ENCODE measurements around the gene IL21R.

IL21R gene

DNA sequence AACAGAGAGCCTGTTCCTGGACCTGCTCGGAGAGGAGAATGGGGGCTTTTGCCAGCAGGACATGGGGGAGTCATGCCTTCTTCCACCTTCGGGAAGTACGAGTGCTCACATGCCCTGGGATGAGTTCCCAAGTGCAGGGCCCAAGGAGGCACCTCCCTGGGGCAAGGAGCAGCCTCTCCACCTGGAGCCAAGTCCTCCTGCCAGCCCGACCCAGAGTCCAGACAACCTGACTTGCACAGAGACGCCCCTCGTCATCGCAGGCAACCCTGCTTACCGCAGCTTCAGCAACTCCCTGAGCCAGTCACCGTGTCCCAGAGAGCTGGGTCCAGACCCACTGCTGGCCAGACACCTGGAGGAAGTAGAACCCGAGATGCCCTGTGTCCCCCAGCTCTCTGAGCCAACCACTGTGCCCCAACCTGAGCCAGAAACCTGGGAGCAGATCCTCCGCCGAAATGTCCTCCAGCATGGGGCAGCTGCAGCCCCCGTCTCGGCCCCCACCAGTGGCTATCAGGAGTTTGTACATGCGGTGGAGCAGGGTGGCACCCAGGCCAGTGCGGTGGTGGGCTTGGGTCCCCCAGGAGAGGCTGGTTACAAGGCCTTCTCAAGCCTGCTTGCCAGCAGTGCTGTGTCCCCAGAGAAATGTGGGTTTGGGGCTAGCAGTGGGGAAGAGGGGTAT is 39.3 kb upstream of the IL21R start:
- no peak overlapping the region for H3K4me3 ChIP-seq (ENCODE audit: low read length)
- DNase-seq (ENCODE audit: low read depth): no peak
- TF ChIP-seq, protein P1, sequence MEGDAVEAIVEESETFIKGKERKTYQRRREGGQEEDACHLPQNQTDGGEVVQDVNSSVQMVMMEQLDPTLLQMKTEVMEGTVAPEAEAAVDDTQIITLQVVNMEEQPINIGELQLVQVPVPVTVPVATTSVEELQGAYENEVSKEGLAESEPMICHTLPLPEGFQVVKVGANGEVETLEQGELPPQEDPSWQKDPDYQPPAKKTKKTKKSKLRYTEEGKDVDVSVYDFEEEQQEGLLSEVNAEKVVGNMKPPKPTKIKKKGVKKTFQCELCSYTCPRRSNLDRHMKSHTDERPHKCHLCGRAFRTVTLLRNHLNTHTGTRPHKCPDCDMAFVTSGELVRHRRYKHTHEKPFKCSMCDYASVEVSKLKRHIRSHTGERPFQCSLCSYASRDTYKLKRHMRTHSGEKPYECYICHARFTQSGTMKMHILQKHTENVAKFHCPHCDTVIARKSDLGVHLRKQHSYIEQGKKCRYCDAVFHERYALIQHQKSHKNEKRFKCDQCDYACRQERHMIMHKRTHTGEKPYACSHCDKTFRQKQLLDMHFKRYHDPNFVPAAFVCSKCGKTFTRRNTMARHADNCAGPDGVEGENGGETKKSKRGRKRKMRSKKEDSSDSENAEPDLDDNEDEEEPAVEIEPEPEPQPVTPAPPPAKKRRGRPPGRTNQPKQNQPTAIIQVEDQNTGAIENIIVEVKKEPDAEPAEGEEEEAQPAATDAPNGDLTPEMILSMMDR (conservative IDR thresholded peaks at IDR 0.05; ENCODE audit: low read depth, low read length): no peak

- TF ChIP-seq, protein P1 (conservative IDR thresholded peaks at IDR 0.05; ENCODE audit: low read depth, low read length): no peak
- DNase-seq (ENCODE audit: low read depth): no peak
- no peak overlapping the region for H3K4me3 ChIP-seq (ENCODE audit: low read length)
These were observed 38.7 kb upstream of the IL21R start for GRCh38 chr16:27363246-27363632.

GRCh38 chr16:27363797-27364196 is 38.2 kb upstream of the IL21R start:
- H3K4me3 ChIP-seq (ENCODE audit: low read length): no peak overlapping the region
- no peak for DNase-seq (ENCODE audit: low read depth)
- TF ChIP-seq, protein P1 (conservative IDR thresholded peaks at IDR 0.05; ENCODE audit: low read depth, low read length): no peak

DNA sequence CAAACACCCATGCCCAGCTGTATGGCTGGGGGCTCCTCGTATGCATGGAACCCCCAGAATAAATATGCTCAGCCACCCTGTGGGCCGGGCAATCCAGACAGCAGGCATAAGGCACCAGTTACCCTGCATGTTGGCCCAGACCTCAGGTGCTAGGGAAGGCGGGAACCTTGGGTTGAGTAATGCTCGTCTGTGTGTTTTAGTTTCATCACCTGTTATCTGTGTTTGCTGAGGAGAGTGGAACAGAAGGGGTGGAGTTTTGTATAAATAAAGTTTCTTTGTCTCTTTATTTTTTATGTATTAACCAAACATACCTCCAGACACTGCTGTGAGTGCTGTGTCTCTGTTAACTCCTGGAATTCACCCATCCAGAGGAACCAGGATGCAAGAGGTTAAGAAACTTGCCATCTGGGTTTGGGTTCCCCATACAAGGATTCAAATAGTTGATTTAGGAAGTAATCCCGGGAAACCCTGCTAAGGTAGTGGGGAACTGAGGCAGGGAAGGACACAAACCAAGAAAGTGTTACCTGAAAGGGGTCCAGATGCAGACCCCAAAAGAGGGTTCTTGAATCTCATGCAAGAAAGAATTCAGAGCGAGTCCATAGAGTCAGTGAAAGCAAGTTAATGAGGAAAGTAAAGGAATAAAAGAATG is 37.4 kb upstream of the IL21R start:
- TF ChIP-seq, protein P1 (conservative IDR thresholded peaks at IDR 0.05; ENCODE audit: low read depth, low read length): no peak
- DNase-seq (ENCODE audit: low read depth): no peak
- no peak overlapping the region for H3K4me3 ChIP-seq (ENCODE audit: low read length)

DNA sequence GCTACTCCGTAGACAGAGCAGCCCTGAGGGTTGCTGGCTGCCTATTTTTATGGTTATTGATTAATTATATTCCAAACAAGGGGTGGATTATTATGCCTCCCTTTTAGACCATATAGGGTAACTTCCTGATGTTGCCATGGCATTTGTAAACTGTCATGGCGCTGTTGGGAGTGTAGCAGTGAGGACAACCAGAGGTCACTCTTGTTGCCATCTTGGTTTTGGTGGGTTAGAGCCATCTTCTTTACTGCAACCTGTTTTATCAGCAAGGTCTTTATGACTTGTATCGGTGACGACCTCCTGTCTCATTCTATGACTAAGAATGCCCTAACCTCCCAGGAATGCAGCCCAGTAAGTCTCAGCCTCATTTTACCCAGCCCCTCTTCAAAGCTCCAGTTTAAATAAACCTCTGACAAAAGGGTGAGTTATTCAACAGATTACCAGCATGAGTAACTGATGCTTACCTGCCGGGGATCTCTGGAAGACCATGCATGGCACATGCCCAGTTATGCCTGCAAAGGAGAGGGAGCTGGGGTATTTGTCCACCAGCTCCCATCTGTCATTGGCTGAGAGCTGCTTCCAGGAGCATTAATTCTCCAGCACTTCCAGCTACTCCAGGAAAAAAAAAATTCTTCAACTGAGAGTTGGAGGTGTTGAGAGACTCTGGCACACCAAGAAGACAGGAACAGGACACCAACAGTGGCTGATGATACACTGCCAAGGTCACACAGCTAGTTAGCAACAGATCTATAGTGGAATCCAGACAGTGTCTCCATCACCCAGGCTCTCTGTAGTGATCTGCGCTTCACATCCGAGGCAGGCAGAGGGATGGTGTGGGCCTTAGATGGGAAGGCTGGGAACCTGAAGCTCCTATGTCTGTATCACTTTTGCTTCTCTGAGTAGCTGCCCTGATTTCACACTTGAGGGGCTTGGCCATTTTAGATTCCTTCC is 36.6 kb upstream of the IL21R start:
- TF ChIP-seq, protein P1 (conservative IDR thresholded peaks at IDR 0.05; ENCODE audit: low read depth, low read length): no peak
- H3K4me3 ChIP-seq (ENCODE audit: low read length): no peak overlapping the region
- no peak for DNase-seq (ENCODE audit: low read depth)

DNA sequence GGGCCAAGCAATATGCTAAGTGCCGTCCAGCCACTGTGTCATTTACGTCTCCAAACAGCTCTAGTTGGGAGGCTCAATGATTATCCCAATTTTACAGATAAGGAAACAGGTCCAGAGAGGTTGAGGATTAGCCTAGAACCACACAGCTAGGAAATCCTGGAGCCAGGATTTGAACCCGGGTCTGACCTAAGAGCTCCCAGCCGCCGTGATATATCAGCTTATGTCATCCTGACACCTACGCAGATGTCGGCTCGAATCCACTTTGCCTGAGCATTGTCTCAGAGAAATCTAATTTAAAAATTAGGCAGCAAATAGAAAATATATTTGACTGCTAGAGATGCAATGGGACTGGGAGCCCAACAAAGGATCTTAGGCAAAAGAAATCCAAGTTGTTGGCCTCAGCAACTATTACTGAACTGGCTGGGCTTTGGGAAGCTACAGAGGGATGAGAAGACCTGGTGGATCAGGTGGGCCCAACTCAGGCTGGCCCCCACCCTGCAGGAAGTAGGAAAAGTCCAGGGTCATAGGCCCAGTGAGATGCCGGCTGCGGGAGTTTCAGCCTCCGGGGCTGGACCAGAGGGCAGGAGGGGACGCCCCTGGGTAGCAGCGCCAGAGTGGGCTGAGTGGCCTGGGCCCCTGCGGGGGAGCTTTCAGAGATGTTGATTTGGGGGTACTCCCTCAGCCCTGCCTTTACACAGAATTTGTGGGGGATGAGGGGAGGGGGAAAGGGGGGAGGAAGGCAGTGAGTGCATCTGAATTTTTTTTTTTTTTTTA is 35.1 kb upstream of the IL21R start:
- H3K4me3 ChIP-seq (ENCODE audit: low read length): no peak overlapping the region
- TF ChIP-seq, protein P1 (conservative IDR thresholded peaks at IDR 0.05; ENCODE audit: low read depth, low read length): no peak
- no peak for DNase-seq (ENCODE audit: low read depth)
